Panc1 (cell line): Measurements from ENCODE around the gene ANO2.

Source experiments
- CTCF ChIP-seq: fragments of 450-650 bp; IDR thresholded peaks from 2 replicates; pipeline ENCODE4 v1.5.1; 2017; ENCODE audit warnings: mild to moderate bottlenecking
- SIN3A ChIP-seq: IDR thresholded peaks from 2 replicates; pipeline ENCODE4 v1.6.1; 2012; ENCODE audit warnings: low read depth, mild to moderate bottlenecking, low read length, moderate library complexity, borderline replicate concordance; ENCODE audit not compliant: insufficient read depth

GRCh38 chr12:5665615-5666014 lies 279.4 kb downstream of the ANO2 start:
- TF ChIP-seq CTCF (no peak), SIN3A (no peak)
